GM10266 (cell line): ENCODE results near the gene PLD1.
A peak's percentile ranks its signal among the peaks of the same experiment; 100 is the strongest.

ENCODE experiments used
- DNase-seq: peaks from one replicate; pipeline ENCODE4 v3.0.0; 2012; ENCODE audit errors: extremely low spot score
- CTCF ChIP-seq: IDR thresholded peaks from 2 replicates; pipeline ENCODE4 v1.5.1; 2012; ENCODE audit warnings: mild to moderate bottlenecking, low read depth; ENCODE audit not compliant: control insufficient read depth, insufficient read depth; ENCODE audit errors: missing control alignments

The PLD1 gene

GRCh38 chr3:171792531-171792930 is 17.8 kb downstream of the PLD1 start:
- TF ChIP-seq CTCF: no peak
- DNase-seq: no peak

GRCh38 chr3:171791692-171792076 is 18.6 kb downstream of the PLD1 start:
- no peak for DNase-seq
- TF ChIP-seq CTCF: no peak

GRCh38 chr3:171790898-171791691 is 19.2 kb downstream of the PLD1 start:
- TF ChIP-seq CTCF: no peak
- no peak for DNase-seq

- DNase-seq: no peak
- TF ChIP-seq CTCF: no peak
These were observed 19.7 kb downstream of the PLD1 start for GRCh38 chr3:171790574-171790897.

- DNase-seq: no peak
- TF ChIP-seq CTCF: no peak
These were observed 20.4 kb downstream of the PLD1 start for GRCh38 chr3:171789759-171790505.

GRCh38 chr3:171788546-171789351 is 21.5 kb downstream of the PLD1 start:
- peak; percentile 11 for TF ChIP-seq CTCF
- DNase-seq: no peak

- DNase-seq: no peak
- no peak for TF ChIP-seq CTCF
These were observed 23.3 kb downstream of the PLD1 start for GRCh38 chr3:171786997-171787396.
